PC-9 (cell line): ENCODE measurements around the gene HOXD4.

Source experiments
- CTCF ChIP-seq: fragments of 200-600 bp; sonication (generic); conservative IDR thresholded peaks from 2 replicates; pipeline ENCODE4 v1.6.1; 2017; ENCODE audit warnings: mixed run types, antibody characterized with exemption, mild to moderate bottlenecking, moderate library complexity
- EZH2 ChIP-seq: fragments of 200-600 bp; sonication (generic); IDR thresholded peaks from 2 replicates; pipeline ENCODE4 v1.8.0; 2017; ENCODE audit warnings: antibody characterized with exemption, low read depth

GRCh38 chr2:176172895-176173566 lies 21.7 kb downstream of the HOXD4 start:
- TF ChIP-seq CTCF, result no peak
- no peak for TF ChIP-seq EZH2
